Memory B cell (primary cell): ENCODE results near the gene KRT36.
A peak's percentile ranks its signal among the peaks of the same experiment; 100 is the strongest.

Experiments used
- ATAC-seq: fragments of 150-1000 bp; cut with Tn5 transposase; 2 replicates; pipeline ENCODE4 v1.10.0; 2021; ENCODE audit warnings: low read depth, mild to moderate bottlenecking, moderate library complexity
- DNase-seq, 2 donors: peaks; one replicate each; pipeline ENCODE4 v3.0.0; 2022; ENCODE audit warnings: low spot score in 2 of 2
- H3K27ac Mint-ChIP-seq: one replicate; pipeline ENCODE4 v1.8.0; 2022; ENCODE audit warnings: mild to moderate bottlenecking, moderate library complexity, mixed read lengths
- H3K27me3 Mint-ChIP-seq: one replicate; pipeline ENCODE4 v1.8.0; 2022; ENCODE audit warnings: mixed read lengths
- H3K36me3 Mint-ChIP-seq: one replicate; pipeline ENCODE4 v1.8.0; 2022; ENCODE audit warnings: mild to moderate bottlenecking, mixed read lengths
- H3K4me1 Mint-ChIP-seq: one replicate; pipeline ENCODE4 v1.8.0; 2022; ENCODE audit warnings: mixed read lengths
- H3K4me3 Mint-ChIP-seq: one replicate; pipeline ENCODE4 v1.8.0; 2022; ENCODE audit warnings: mild to moderate bottlenecking, moderate library complexity, mixed read lengths
- H3K9me3 Mint-ChIP-seq: one replicate; pipeline ENCODE4 v1.8.0; 2022; ENCODE audit warnings: mixed read lengths

KRT36 gene

DNA sequence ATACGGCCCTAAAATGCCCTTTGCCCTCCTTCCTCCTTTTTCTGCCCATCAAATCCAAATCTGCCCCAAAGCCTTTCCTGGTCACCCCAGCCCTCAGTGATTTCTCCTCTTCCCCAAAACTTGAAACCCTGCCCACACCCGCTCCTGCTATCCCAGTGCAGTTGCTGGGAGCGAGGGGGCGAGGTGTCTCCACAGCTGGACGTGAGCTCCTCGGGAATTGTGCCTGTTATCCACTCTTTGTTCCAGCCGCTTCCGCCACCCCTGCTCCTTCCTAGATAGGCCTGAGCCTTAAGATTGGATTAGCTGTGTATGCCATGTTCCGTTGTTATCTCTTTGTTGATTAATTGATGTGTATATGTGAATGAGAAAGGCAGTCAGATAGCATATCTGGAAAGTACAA, 6.2 kb downstream of the KRT36 start:
- no peaks in the 10 kb centered on the region for H3K36me3 Mint-ChIP-seq
- H3K4me3 Mint-ChIP-seq, result no peak overlapping the region
- no peak for DNase-seq
- H3K4me1 Mint-ChIP-seq, result peaks cover 4% of the 10 kb centered on the region
- no peak for ATAC-seq
- H3K27me3 Mint-ChIP-seq, result peaks cover 11% of the 10 kb centered on the region
- no peak overlapping the region for H3K27ac Mint-ChIP-seq
- no peaks in the 10 kb centered on the region for H3K9me3 Mint-ChIP-seq

DNA sequence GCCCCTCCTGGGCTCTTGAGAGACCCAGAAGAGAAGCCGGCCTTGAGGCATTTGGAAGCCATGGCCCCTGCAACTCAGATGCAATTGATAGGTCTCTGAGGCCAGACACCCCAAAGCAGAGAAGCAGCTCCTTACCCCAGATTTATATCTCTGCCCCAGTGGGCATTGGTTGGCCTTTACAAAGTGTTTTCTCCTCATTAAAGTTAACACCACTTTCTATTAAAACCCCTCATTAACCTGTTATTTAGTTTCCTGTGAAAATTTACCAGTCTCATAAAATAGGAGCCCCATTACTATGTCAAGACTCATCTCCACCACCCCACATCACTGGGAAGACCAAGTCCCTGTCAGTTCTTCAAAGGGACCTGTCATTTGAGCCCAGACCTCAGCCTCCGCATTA, 8.7 kb downstream of the KRT36 start, which contains the start of gene KRT35:
KRT35 (minus strand) TSS at position 116 of the 400 bp plus-strand sequence; CDS start at position 62, 54 bp downstream.
- DNase-seq (no peak), ATAC-seq (no peak)
- no peaks in the 10 kb centered on the region for H3K9me3 Mint-ChIP-seq
- peaks cover 4% of the 10 kb centered on the region for H3K4me1 Mint-ChIP-seq
- H3K36me3 Mint-ChIP-seq, result no peaks in the 10 kb centered on the region
- H3K27ac Mint-ChIP-seq, result no peak within 1 kb of the TSS
- H3K4me3 Mint-ChIP-seq, result no peak within 1 kb of the TSS
- peaks cover 6% of the 10 kb centered on the region for H3K27me3 Mint-ChIP-seq

DNA sequence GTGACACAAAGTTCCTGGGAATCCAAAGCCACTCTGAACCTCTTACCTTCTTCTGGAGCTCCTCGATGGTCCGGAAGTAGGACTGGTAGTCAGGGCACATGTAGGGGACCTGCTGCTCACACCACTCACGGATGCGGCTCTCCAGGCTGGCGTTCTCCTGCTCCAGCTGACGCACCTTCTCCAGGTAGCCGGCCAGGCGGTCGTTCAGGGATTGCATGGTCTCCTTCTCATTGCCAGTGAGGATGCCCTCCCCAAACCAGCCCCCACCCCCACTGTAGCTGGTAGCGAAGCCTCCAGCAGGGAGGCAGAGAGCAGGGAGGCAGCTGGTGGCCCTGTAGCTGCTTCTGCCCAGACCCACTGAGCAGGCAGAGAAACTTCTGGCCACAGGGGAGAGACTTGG, 9.1 kb downstream of the KRT36 start:
- Mint-ChIP-seq H3K9me3 (no peaks in the 10 kb centered on the region), H3K27ac (no peak overlapping the region), H3K4me1 (peaks cover 4% of the 10 kb centered on the region), H3K27me3 (peaks cover 5% of the 10 kb centered on the region), H3K4me3 (no peak overlapping the region), H3K36me3 (no peaks in the 10 kb centered on the region)
- DNase-seq (no peak), ATAC-seq (no peak)

DNA sequence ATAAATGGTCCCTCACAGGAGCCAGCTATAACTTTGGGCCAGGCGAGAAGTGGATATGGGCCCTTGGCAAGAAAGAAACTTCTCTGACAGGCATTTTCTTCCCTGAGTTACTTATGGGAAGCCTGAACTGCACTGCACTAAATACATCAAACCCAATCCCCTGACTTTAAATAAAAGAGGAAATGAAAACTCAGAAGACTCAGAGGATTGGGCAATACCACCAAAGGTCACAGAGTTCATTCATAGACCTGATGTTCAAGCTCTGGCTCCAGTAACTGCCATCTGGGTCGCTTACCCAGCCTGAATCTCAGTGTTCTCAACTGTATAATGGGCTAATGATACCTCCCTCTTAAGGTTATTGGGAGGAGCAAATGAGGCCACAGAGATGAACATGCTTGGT, 9.6 kb downstream of the KRT36 start:
- H3K36me3 Mint-ChIP-seq, result no peaks in the 10 kb centered on the region
- ATAC-seq (peak; percentile 64), DNase-seq (no peak)
- no peak overlapping the region for H3K27ac Mint-ChIP-seq
- H3K4me3 Mint-ChIP-seq, result no peak overlapping the region
- H3K4me1 Mint-ChIP-seq, result peaks cover 4% of the 10 kb centered on the region
- peaks cover 4% of the 10 kb centered on the region for H3K27me3 Mint-ChIP-seq
- H3K9me3 Mint-ChIP-seq, result no peaks in the 10 kb centered on the region

DNA sequence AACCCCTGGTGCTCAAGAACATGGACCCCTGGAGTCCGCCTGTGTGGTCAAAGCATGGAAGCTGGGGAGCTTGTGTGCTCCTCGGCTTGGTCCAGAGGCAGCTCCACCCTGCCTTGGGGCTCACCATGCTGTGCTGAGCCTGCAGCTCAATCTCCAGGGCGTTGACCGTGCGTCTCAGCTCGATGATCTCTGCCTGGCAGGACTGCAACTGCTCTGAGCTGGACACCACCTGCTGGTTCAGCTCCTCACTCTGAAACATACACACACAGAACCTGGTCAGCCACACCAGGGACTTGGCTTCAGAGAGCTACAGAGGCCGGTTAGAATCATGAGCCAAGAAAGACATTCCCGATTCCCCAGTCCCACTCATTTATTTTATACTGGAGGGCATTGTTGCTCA, 11.5 kb downstream of the KRT36 start:
- Mint-ChIP-seq H3K36me3 (no peaks in the 10 kb centered on the region), H3K4me3 (no peak overlapping the region), H3K27me3 (peaks cover 4% of the 10 kb centered on the region), H3K9me3 (peaks cover 2% of the 10 kb centered on the region), H3K27ac (no peak overlapping the region), H3K4me1 (peaks cover 4% of the 10 kb centered on the region)
- ATAC-seq, result no peak
- no peak for DNase-seq

DNA sequence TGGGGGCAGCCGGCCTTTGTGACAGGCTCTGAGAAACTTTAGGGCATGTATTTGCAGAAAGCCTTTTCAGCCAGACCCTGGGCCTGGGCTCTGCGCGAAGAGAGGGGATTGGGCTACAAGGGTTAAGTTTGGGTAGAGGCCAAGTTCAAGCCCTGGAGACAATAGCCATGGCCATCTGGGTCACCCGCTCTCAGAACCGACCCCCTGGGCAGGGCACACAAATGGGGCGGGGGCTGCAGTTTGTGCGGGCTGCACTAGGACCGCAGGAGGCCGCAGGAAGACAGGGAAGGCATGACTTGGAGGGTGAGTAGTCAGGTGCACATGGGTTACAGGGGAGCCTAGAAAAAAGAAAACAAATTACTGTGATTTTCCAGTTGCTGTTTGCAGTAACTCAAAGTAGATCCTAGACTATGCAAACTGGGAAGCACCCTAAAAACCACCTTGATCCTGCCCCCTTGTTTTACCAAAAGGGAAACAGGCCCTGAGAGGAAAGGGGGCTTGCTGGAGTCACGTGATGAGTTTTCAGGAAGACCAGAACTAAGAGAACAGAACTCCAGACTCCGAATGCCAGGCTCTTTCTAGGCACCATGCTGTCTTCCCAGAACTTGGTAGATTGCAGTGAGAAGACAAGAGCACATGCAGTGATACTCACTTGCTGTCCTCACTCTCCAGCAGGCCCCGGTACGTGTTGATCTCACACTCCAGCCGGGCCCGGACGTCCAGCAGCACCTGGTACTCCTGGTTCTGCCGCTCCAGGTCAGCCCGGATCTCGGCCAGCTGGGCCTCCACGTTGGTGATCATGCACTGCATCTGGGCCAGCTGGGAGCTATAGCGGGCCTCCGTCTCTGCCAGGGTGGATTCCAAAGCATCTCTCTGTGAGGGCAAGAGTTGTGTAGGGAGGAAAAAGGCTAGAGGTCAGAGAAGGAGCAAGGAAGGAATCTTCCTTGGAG, 12.6 kb downstream of the KRT36 start:
- no peak for ATAC-seq
- Mint-ChIP-seq H3K27me3 (peaks cover 6% of the 10 kb centered on the region), H3K4me1 (peaks cover 4% of the 10 kb centered on the region)

DNA sequence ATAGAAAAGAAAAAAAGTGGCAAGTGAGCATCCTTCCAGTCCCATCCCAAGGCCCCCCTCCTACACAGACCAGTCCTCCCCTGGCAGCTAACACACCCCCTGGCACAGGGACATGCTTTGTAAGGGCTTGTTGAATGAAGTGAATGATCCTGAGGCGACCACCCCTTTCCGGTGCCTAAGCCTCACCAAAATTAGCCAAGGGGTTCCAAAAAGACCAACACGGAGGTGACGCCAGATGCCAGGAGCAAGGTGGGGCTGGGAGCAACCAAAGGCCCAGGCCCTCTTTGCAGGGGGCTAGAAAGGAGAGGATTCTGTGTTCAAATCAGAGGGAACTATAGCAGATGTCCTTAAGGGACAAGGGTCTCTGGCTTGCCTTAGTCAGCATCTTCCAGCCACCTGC, 14.3 kb downstream of the KRT36 start:
- Mint-ChIP-seq H3K27me3 (peaks cover 8% of the 10 kb centered on the region), H3K36me3 (peaks cover 2% of the 10 kb centered on the region), H3K9me3 (peaks cover 4% of the 10 kb centered on the region), H3K4me3 (no peak overlapping the region), H3K4me1 (peaks cover 4% of the 10 kb centered on the region), H3K27ac (no peak overlapping the region)
- ATAC-seq (no peak), DNase-seq (no peak)

More for the DNA sequence above, 12.6 kb downstream of the KRT36 start:
- Mint-ChIP-seq H3K9me3 (peaks cover 4% of the 10 kb centered on the region), H3K36me3 (peaks cover 2% of the 10 kb centered on the region), H3K27ac (no peak overlapping the region), H3K4me3 (no peak overlapping the region)
- DNase-seq, result no peak

DNA sequence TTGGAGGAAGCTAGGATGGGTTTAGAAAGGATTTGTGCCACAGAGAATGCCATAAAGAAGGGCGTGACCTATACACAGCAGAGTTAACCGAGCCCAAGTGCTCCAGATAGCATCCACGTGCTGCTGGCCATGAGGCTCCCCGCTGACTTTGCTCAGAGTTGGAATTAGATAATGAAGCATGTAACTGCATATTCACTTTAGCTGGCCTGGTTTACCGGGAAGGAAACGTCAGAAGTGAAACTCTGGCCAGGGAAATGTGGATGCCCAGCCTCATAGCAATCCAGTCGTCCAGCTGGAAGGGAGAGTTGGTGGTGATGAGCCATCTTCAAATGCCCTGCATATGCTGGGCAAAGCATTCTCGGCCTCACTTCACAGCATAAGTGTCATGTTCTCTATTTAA, 14.8 kb downstream of the KRT36 start:
- peaks cover 8% of the 10 kb centered on the region for H3K27me3 Mint-ChIP-seq
- no peak for ATAC-seq
- H3K4me3 Mint-ChIP-seq, result no peak overlapping the region
- H3K9me3 Mint-ChIP-seq, result peaks cover 4% of the 10 kb centered on the region
- no peak for DNase-seq
- H3K36me3 Mint-ChIP-seq, result peaks cover 2% of the 10 kb centered on the region
- H3K4me1 Mint-ChIP-seq, result peaks cover 4% of the 10 kb centered on the region
- no peak overlapping the region for H3K27ac Mint-ChIP-seq

DNA sequence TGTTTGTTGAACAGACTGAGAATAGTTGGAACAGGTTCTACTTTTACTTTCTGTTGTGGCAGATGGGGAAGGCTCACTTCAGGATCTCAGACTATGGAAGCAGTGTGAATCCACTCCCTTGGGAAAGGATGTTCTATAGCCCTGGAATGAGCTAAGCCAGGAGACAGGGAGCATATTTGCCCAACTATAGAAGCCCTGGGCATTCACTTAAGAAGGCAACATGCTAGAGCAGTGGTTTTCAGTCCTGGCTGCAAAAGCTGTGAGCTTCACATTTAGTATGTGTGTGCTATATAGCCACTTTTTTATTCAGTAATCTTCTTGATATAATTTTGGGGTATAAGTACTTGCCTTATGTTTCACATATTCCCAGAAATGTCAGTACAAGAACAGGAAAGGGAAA, 21.4 kb downstream of the KRT36 start:
- DNase-seq (no peak), ATAC-seq (no peak)
- peaks cover 2% of the 10 kb centered on the region for H3K36me3 Mint-ChIP-seq
- no peak overlapping the region for H3K27ac Mint-ChIP-seq
- no peak overlapping the region for H3K4me3 Mint-ChIP-seq
- peaks cover 2% of the 10 kb centered on the region for H3K9me3 Mint-ChIP-seq
- H3K4me1 Mint-ChIP-seq, result no peaks in the 10 kb centered on the region
- peaks cover 12% of the 10 kb centered on the region for H3K27me3 Mint-ChIP-seq

DNA sequence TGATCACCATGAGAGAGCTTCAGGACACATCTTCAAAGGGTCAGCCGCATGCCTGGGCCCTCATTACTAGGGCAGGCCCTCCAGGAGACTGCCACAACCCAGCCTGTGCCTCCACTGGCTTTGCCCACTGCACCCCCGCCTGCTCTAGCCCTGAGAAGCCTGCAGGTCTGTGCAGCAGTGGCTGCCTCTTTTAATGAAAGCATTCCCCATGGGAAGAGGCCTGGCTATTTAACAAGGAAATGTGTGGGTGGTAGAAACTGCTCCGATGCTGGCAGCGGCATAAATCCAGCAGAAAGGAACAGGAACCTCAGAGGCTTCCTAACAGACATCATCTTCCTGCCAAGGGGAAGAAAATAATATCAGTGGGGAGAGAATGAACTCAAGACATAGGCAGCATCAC, 22.1 kb downstream of the KRT36 start:
- ATAC-seq, result no peak
- Mint-ChIP-seq H3K27ac (no peak overlapping the region), H3K27me3 (peaks cover 10% of the 10 kb centered on the region), H3K4me3 (no peak overlapping the region), H3K4me1 (no peaks in the 10 kb centered on the region), H3K9me3 (no peaks in the 10 kb centered on the region), H3K36me3 (no peaks in the 10 kb centered on the region)
- DNase-seq, result no peak

DNA sequence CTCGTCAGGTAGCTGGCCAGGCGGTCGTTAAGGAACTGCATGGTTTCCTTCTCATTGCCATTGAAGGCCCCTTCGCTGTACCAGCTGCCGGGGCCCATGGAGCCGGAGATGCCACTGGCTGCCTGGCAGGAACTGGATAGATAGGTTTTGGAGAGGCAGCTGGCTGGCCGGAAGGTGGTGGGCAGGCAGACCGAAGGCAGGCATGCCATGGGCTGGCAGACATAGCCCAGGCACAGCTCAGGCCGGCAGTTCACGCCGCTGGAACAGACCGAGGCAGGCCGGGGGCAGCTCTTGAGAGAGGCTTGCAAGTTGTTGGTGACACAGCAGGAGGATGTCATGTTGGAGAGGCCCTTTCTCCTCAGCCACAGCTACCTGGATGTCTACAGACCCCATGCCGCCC, 22.7 kb downstream of the KRT36 start, which contains the start of gene KRT32:
KRT32 (minus strand) TSS at position 399 of the 400 bp plus-strand sequence; CDS start at position 338, 61 bp downstream.
- DNase-seq, result no peak
- no peak within 1 kb of the TSS for H3K4me3 Mint-ChIP-seq
- no peaks in the 10 kb centered on the region for H3K36me3 Mint-ChIP-seq
- ATAC-seq, result no peak
- H3K27me3 Mint-ChIP-seq, result peaks cover 10% of the 10 kb centered on the region
- H3K4me1 Mint-ChIP-seq, result no peaks in the 10 kb centered on the region
- no peak within 1 kb of the TSS for H3K27ac Mint-ChIP-seq
- H3K9me3 Mint-ChIP-seq, result no peaks in the 10 kb centered on the region

DNA sequence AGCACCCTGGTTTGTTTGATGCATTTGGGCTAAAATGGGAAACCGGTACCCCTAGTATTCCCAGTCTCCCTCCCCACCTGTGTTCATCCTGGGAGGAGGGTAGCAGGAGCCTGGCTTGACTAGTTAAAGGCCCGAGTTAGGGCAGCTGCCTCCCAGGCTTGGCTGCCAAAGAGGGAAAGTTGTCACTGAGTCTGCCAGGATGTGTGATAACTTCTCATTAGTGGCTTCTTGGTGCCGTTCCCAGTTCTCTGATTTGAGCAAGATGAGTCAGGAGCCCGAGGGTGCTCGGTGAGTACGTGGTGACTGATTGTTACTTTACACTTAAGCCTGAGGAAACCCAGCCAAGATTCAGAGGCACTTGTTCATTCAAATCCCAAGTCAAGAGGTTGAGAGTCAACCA, 25.0 kb downstream of the KRT36 start:
- H3K36me3 Mint-ChIP-seq, result no peaks in the 10 kb centered on the region
- peaks cover 11% of the 10 kb centered on the region for H3K27me3 Mint-ChIP-seq
- H3K27ac Mint-ChIP-seq, result no peak overlapping the region
- no peak for ATAC-seq
- no peak overlapping the region for H3K4me3 Mint-ChIP-seq
- H3K4me1 Mint-ChIP-seq, result no peaks in the 10 kb centered on the region
- H3K9me3 Mint-ChIP-seq, result no peaks in the 10 kb centered on the region
- DNase-seq, result no peak

DNA sequence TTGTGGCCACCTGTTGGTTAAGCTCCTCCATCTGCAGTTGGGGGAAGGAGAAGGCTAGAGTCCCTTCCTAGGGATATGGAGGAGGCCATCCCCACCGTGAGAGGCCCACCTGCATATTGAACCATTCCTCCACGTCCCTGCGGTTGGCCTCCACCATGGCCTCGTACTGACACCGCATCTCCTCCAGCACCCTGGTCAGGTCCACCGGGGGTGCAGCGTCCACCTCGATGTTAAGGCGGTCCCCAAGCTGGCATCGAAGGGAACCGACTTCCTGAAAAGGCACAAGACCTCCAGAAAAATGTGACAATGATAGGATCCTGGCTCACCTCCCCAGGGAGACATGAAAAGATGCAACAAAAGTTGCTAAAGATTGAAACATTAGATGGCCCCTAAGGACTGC, 25.5 kb downstream of the KRT36 start:
- no peaks in the 10 kb centered on the region for H3K4me1 Mint-ChIP-seq
- no peaks in the 10 kb centered on the region for H3K36me3 Mint-ChIP-seq
- no peak overlapping the region for H3K27ac Mint-ChIP-seq
- ATAC-seq (no peak), DNase-seq (no peak)
- H3K27me3 Mint-ChIP-seq, result peaks cover 11% of the 10 kb centered on the region
- H3K4me3 Mint-ChIP-seq, result no peak overlapping the region
- no peaks in the 10 kb centered on the region for H3K9me3 Mint-ChIP-seq

DNA sequence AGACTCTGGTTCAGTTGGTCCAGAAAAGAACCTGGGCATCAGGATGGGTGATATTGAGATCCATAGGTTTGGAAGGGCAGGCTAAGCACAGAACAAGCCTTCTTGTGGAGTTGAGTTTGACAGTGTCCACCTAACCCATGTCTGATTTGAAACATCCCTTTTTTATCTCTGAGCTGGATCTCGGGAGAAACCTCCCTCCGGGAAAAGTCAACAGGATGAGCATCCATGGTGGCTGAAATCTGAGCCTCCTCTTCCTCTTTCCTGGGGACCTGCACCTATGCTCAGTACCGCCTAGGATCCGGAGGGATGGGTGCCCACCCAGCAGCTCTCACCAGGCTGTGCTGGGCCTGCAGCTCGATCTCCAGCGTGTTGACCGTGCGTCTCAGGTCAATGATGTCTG, 26.0 kb downstream of the KRT36 start:
- DNase-seq, result no peak
- no peaks in the 10 kb centered on the region for H3K9me3 Mint-ChIP-seq
- no peak for ATAC-seq
- H3K27me3 Mint-ChIP-seq, result peaks cover 13% of the 10 kb centered on the region
- H3K4me1 Mint-ChIP-seq, result no peaks in the 10 kb centered on the region
- H3K36me3 Mint-ChIP-seq, result no peaks in the 10 kb centered on the region
- H3K4me3 Mint-ChIP-seq, result no peak overlapping the region
- H3K27ac Mint-ChIP-seq, result no peak overlapping the region

DNA sequence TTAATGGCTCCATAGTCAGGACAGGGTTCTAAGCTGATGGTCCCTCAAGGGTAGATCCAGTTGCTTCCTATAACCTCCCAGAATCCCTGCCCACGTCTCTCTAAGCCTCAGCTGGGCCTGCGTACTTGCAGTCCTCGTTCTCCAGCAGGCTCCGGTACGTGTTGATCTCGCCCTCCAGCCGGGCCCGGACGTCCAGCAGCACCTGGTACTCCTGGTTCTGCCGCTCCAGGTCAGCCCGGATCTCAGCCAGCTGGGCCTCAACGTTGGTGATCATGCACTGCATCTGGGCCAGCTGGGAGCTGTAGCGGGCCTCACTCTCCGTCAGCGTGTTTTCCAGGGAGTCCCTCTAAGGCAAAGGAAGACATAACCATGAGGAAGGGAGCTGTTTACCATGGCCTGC, 27.0 kb downstream of the KRT36 start:
- no peak overlapping the region for H3K4me3 Mint-ChIP-seq
- H3K9me3 Mint-ChIP-seq, result no peaks in the 10 kb centered on the region
- no peak for ATAC-seq
- no peaks in the 10 kb centered on the region for H3K36me3 Mint-ChIP-seq
- no peaks in the 10 kb centered on the region for H3K4me1 Mint-ChIP-seq
- peaks cover 11% of the 10 kb centered on the region for H3K27me3 Mint-ChIP-seq
- no peak for DNase-seq
- no peak overlapping the region for H3K27ac Mint-ChIP-seq
